ENCODE data around the gene SORCS1. TPM values are rescaled to one million over a fixed set of nuclear protein-coding genes. Genes with fewer than 3 reads are reported as not detected.

The SORCS1 gene
- total and polyA plus RNA-seq, 4 experiments from 2014 or later = not detected

GRCh38 chr10:106952033-106952432 is 212.5 kb downstream of the SORCS1 start:
- H3K9me3 Mint-ChIP-seq = peaks cover 0 to 5% (median 2%) of the 10 kb centered on the region in 8 donors
- POLR2A ChIA-PET (ENCODE audit: partially characterized antibody) = no interaction called here
- H3K4me1 Mint-ChIP-seq = no peaks in the 10 kb centered on the region
- no peaks in the 10 kb centered on the region for H3K4me1 ChIP-seq (ENCODE audit: insufficient read depth, low read length)
- H3K4me3 Mint-ChIP-seq = no peak overlapping the region
- no peaks in the 10 kb centered on the region for H3K27me3 ChIP-seq (ENCODE audit: insufficient read depth, low read length)
- no peak overlapping the region for H3K27ac ChIP-seq (ENCODE audit: low read depth, low read length)
- CTCF ChIA-PET (ENCODE audit: partially characterized antibody) = no interaction called here
- DNase-seq = no peak
- no peak overlapping the region for H3K27ac Mint-ChIP-seq
- H3K4me3 ChIP-seq (ENCODE audit: low read length in 2 of 2) = no peak overlapping the region
- intact Hi-C loops (cut with micrococcal nuclease) = no loop called here
- no peaks in the 10 kb centered on the region for H3K36me3 Mint-ChIP-seq
- H3K27me3 Mint-ChIP-seq = no peaks in the 10 kb centered on the region
- H3K9me3 ChIP-seq (ENCODE audit: control insufficient read depth in 1 of 2, low read length in 2 of 2) = no peaks in the 10 kb centered on the region
- H3K36me3 ChIP-seq (ENCODE audit: insufficient read depth, low read length) = no peaks in the 10 kb centered on the region

- CTCF ChIA-PET (ENCODE audit: partially characterized antibody) = no interaction called here
- Mint-ChIP-seq H3K36me3 (no peaks in the 10 kb centered on the region), H3K27ac (no peak overlapping the region)
Measured at GRCh38 chr10:106949680-106950478, 214.6 kb downstream of the SORCS1 start.

GRCh38 chr10:106947643-106948042 is 216.9 kb downstream of the SORCS1 start:
- intact Hi-C loops (cut with micrococcal nuclease) = no loop called here
- Mint-ChIP-seq H3K27ac (no peak overlapping the region), H3K9me3 (peaks cover 0 to 8% (median 3%) of the 10 kb centered on the region in 8 donors), H3K36me3 (no peaks in the 10 kb centered on the region), H3K4me3 (no peak overlapping the region), H3K4me1 (no peaks in the 10 kb centered on the region), H3K27me3 (no peaks in the 10 kb centered on the region)
- Histone ChIP-seq H3K27ac (ENCODE audit: low read depth, low read length) (no peak overlapping the region), H3K9me3 (ENCODE audit: control insufficient read depth in 1 of 2, low read length in 2 of 2) (no peaks in the 10 kb centered on the region), H3K4me3 (ENCODE audit: low read length in 2 of 2) (no peak overlapping the region), H3K36me3 (ENCODE audit: insufficient read depth, low read length) (no peaks in the 10 kb centered on the region), H3K27me3 (ENCODE audit: insufficient read depth, low read length) (no peaks in the 10 kb centered on the region), H3K4me1 (ENCODE audit: insufficient read depth, low read length) (no peaks in the 10 kb centered on the region)
- DNase-seq = no peak
- ChIA-PET CTCF (ENCODE audit: partially characterized antibody) (no interaction called here), POLR2A (ENCODE audit: partially characterized antibody) (no interaction called here)

More at GRCh38 chr10:106949680-106950478, 214.6 kb downstream of the SORCS1 start:
- Mint-ChIP-seq H3K9me3 (peaks cover 0 to 8% (median 3%) of the 10 kb centered on the region in 8 donors), H3K27me3 (no peaks in the 10 kb centered on the region), H3K4me3 (no peak overlapping the region), H3K4me1 (no peaks in the 10 kb centered on the region)
- intact Hi-C loops (cut with micrococcal nuclease) = no loop called here
- Histone ChIP-seq H3K4me3 (ENCODE audit: low read length in 2 of 2) (no peak overlapping the region), H3K4me1 (ENCODE audit: insufficient read depth, low read length) (no peaks in the 10 kb centered on the region), H3K36me3 (ENCODE audit: insufficient read depth, low read length) (no peaks in the 10 kb centered on the region), H3K27me3 (ENCODE audit: insufficient read depth, low read length) (no peaks in the 10 kb centered on the region), H3K9me3 (ENCODE audit: control insufficient read depth in 1 of 2, low read length in 2 of 2) (no peaks in the 10 kb centered on the region), H3K27ac (ENCODE audit: low read depth, low read length) (no peak overlapping the region)
- POLR2A ChIA-PET (ENCODE audit: partially characterized antibody) = no interaction called here
- DNase-seq = no peak

GRCh38 chr10:106942035-106942662 is 222.4 kb downstream of the SORCS1 start:
- Histone ChIP-seq H3K9me3 (ENCODE audit: control insufficient read depth in 1 of 2, low read length in 2 of 2) (no peaks in the 10 kb centered on the region), H3K4me3 (ENCODE audit: low read length in 2 of 2) (no peak overlapping the region), H3K4me1 (ENCODE audit: insufficient read depth, low read length) (no peaks in the 10 kb centered on the region), H3K27ac (ENCODE audit: low read depth, low read length) (no peak overlapping the region), H3K27me3 (ENCODE audit: insufficient read depth, low read length) (no peaks in the 10 kb centered on the region), H3K36me3 (ENCODE audit: insufficient read depth, low read length) (no peaks in the 10 kb centered on the region)
- peaks cover 0 to 6% (median under 1%) of the 10 kb centered on the region in 8 donors for H3K9me3 Mint-ChIP-seq
- H3K4me3 Mint-ChIP-seq = no peak overlapping the region
- no peaks in the 10 kb centered on the region for H3K36me3 Mint-ChIP-seq
- no peaks in the 10 kb centered on the region for H3K4me1 Mint-ChIP-seq
- DNase-seq = no peak
- H3K27ac Mint-ChIP-seq = no peak overlapping the region
- no peaks in the 10 kb centered on the region for H3K27me3 Mint-ChIP-seq
- ChIA-PET CTCF (ENCODE audit: partially characterized antibody) (no interaction called here), POLR2A (ENCODE audit: partially characterized antibody) (no interaction called here)
- intact Hi-C loops (cut with micrococcal nuclease) = no loop called here

GRCh38 chr10:106941297-106942034 is 223.0 kb downstream of the SORCS1 start:
- no peaks in the 10 kb centered on the region for H3K27me3 Mint-ChIP-seq
- H3K4me1 Mint-ChIP-seq = no peaks in the 10 kb centered on the region
- no peak for DNase-seq
- H3K4me3 ChIP-seq (ENCODE audit: low read length in 2 of 2) = no peak overlapping the region
- ChIA-PET CTCF (ENCODE audit: partially characterized antibody) (no interaction called here), POLR2A (ENCODE audit: partially characterized antibody) (no interaction called here)
- H3K9me3 ChIP-seq (ENCODE audit: control insufficient read depth in 1 of 2, low read length in 2 of 2) = no peaks in the 10 kb centered on the region
- intact Hi-C loops (cut with micrococcal nuclease) = no loop called here
- no peak overlapping the region for H3K27ac Mint-ChIP-seq
- peaks cover 0 to 6% (median 1%) of the 10 kb centered on the region in 8 donors for H3K9me3 Mint-ChIP-seq
- no peak overlapping the region for H3K27ac ChIP-seq (ENCODE audit: low read depth, low read length)
- no peaks in the 10 kb centered on the region for H3K36me3 ChIP-seq (ENCODE audit: insufficient read depth, low read length)
- H3K4me1 ChIP-seq (ENCODE audit: insufficient read depth, low read length) = no peaks in the 10 kb centered on the region
- no peaks in the 10 kb centered on the region for H3K27me3 ChIP-seq (ENCODE audit: insufficient read depth, low read length)
- H3K4me3 Mint-ChIP-seq = no peak overlapping the region
- H3K36me3 Mint-ChIP-seq = no peaks in the 10 kb centered on the region

- POLR2A ChIA-PET (ENCODE audit: partially characterized antibody) = no interaction called here
- Mint-ChIP-seq H3K27me3 (no peaks in the 10 kb centered on the region), H3K4me3 (no peak overlapping the region), H3K27ac (no peak overlapping the region), H3K9me3 (peaks cover 0 to 8% (median 2%) of the 10 kb centered on the region in 8 donors), H3K4me1 (no peaks in the 10 kb centered on the region), H3K36me3 (no peaks in the 10 kb centered on the region)
- no peaks in the 10 kb centered on the region for H3K36me3 ChIP-seq (ENCODE audit: insufficient read depth, low read length)
- H3K9me3 ChIP-seq (ENCODE audit: control insufficient read depth in 1 of 2, low read length in 2 of 2) = no peaks in the 10 kb centered on the region
- H3K27me3 ChIP-seq (ENCODE audit: insufficient read depth, low read length) = no peaks in the 10 kb centered on the region
- no peak overlapping the region for H3K27ac ChIP-seq (ENCODE audit: low read depth, low read length)
- CTCF ChIA-PET (ENCODE audit: partially characterized antibody) = no interaction called here
- no peaks in the 10 kb centered on the region for H3K4me1 ChIP-seq (ENCODE audit: insufficient read depth, low read length)
- no peak overlapping the region for H3K4me3 ChIP-seq (ENCODE audit: low read length in 2 of 2)
- DNase-seq = no peak
- intact Hi-C loops (cut with micrococcal nuclease) = no loop called here
Measured at GRCh38 chr10:106938513-106938912, 226.0 kb downstream of the SORCS1 start.

GRCh38 chr10:106935978-106936451 is 228.5 kb downstream of the SORCS1 start:
- no peak overlapping the region for H3K4me3 Mint-ChIP-seq
- no peak overlapping the region for H3K27ac Mint-ChIP-seq
- no peak overlapping the region for H3K27ac ChIP-seq (ENCODE audit: low read depth, low read length)
- no peaks in the 10 kb centered on the region for H3K4me1 Mint-ChIP-seq
- no peak overlapping the region for H3K4me3 ChIP-seq (ENCODE audit: low read length in 2 of 2)
- H3K9me3 ChIP-seq (ENCODE audit: control insufficient read depth in 1 of 2, low read length in 2 of 2) = no peaks in the 10 kb centered on the region
- peaks cover 0 to 10% (median 4%) of the 10 kb centered on the region in 8 donors for H3K9me3 Mint-ChIP-seq
- DNase-seq = no peak
- H3K36me3 ChIP-seq (ENCODE audit: insufficient read depth, low read length) = no peaks in the 10 kb centered on the region
- intact Hi-C loops (cut with micrococcal nuclease) = no loop called here
- no peaks in the 10 kb centered on the region for H3K27me3 Mint-ChIP-seq
- ChIA-PET CTCF (ENCODE audit: partially characterized antibody) (no interaction called here), POLR2A (ENCODE audit: partially characterized antibody) (no interaction called here)
- H3K4me1 ChIP-seq (ENCODE audit: insufficient read depth, low read length) = no peaks in the 10 kb centered on the region
- no peaks in the 10 kb centered on the region for H3K36me3 Mint-ChIP-seq
- H3K27me3 ChIP-seq (ENCODE audit: insufficient read depth, low read length) = no peaks in the 10 kb centered on the region
